ENCODE data around the gene EDC3. TPM values are rescaled to one million over a fixed set of nuclear protein-coding genes. Genes with fewer than 3 reads are reported as not detected.

EDC3 gene
- total RNA-seq, 3 donors from 2014 or later = 30.9 to 31.9 (median 31.6) TPM

GRCh38 chr15:74653426-74654102 lies 42.3 kb downstream of the EDC3 start:
- Histone ChIP-seq H3K4me1 (ENCODE audit: low read depth) (peaks cover 33% of the 10 kb centered on the region), H3K9me3 (no peaks in the 10 kb centered on the region), H3K36me3 (ENCODE audit: low read depth) (no peaks in the 10 kb centered on the region), H3K4me3 (no peak overlapping the region)
- ATAC-seq (peak; percentile 63), DNase-seq (peak in 1 of 3 donors; percentile 71)
- intact Hi-C loops (cut with DNase I, micrococcal nuclease) = no loop called here
- TF ChIP-seq CTCF (IDR thresholded peaks at IDR 0.05) = no peak

- Histone ChIP-seq H3K9me3 (no peaks in the 10 kb centered on the region), H3K4me1 (ENCODE audit: low read depth) (peaks cover 24% of the 10 kb centered on the region), H3K4me3 (no peak overlapping the region), H3K36me3 (ENCODE audit: low read depth) (no peaks in the 10 kb centered on the region)
- intact Hi-C loops (cut with DNase I, micrococcal nuclease) = no loop called here
- DNase-seq (no peak), ATAC-seq (no peak)
- no peak for TF ChIP-seq CTCF (IDR thresholded peaks at IDR 0.05)
Observed at GRCh38 chr15:74651242-74651741, 44.5 kb downstream of the EDC3 start.

- intact Hi-C loops (cut with DNase I, micrococcal nuclease) = no loop called here
- Histone ChIP-seq H3K36me3 (ENCODE audit: low read depth) (no peaks in the 10 kb centered on the region), H3K4me3 (no peak overlapping the region), H3K9me3 (no peaks in the 10 kb centered on the region), H3K4me1 (ENCODE audit: low read depth) (peaks cover 13% of the 10 kb centered on the region)
- DNase-seq = no peak
- TF ChIP-seq CTCF (IDR thresholded peaks at IDR 0.05) = no peak
- no peak for ATAC-seq
Observed at GRCh38 chr15:74648051-74648842, 47.6 kb downstream of the EDC3 start.

- intact Hi-C loops (cut with DNase I, micrococcal nuclease) = no loop called here
- Histone ChIP-seq H3K9me3 (no peaks in the 10 kb centered on the region), H3K4me3 (no peak overlapping the region), H3K36me3 (ENCODE audit: low read depth) (no peaks in the 10 kb centered on the region), H3K4me1 (ENCODE audit: low read depth) (peaks cover 25% of the 10 kb centered on the region)
- no peak for ATAC-seq
- DNase-seq = no peak
- no peak for TF ChIP-seq CTCF (IDR thresholded peaks at IDR 0.05)
Observed at GRCh38 chr15:74646480-74646879, 49.3 kb downstream of the EDC3 start.

GRCh38 chr15:74643665-74644204 lies 52.1 kb downstream of the EDC3 start:
- ATAC-seq (peak; percentile 42), DNase-seq (no peak)
- Histone ChIP-seq H3K4me1 (ENCODE audit: low read depth) (peaks cover 28% of the 10 kb centered on the region), H3K9me3 (no peaks in the 10 kb centered on the region), H3K4me3 (no peak overlapping the region), H3K36me3 (ENCODE audit: low read depth) (no peaks in the 10 kb centered on the region)
- TF ChIP-seq CTCF (IDR thresholded peaks at IDR 0.05) = no peak
- intact Hi-C loops (cut with DNase I, micrococcal nuclease) = no loop called here

All from mucosa of descending colon (tissue), 3 donors.